Measurements from ENCODE around the gene SLC38A9. TPM values are rescaled to one million over a fixed set of nuclear protein-coding genes. Genes with fewer than 3 reads are reported as not detected.

SLC38A9 gene
- total and polyA plus RNA-seq, 2 of the 8 experiments (the other 6 are each of a cell fraction or from before 2014, with no cell fraction given) = 29.2 to 43.7 TPM

GRCh38 chr5:55720188-55720703 is 8.1 kb upstream of the SLC38A9 start:
- no peaks in the 10 kb centered on the region for H3K27me3 ChIP-seq (replicated peaks in 1 of 4; ENCODE audit: control insufficient read depth in 3 of 4, extremely low read depth in 1 of 4, insufficient read depth in 3 of 4, low read length in 3 of 4)
- H3K79me2 ChIP-seq (ENCODE audit: control insufficient read depth in 1 of 2, insufficient read depth in 2 of 2, low read length in 2 of 2) = no peaks in the 10 kb centered on the region
- no peaks in the 10 kb centered on the region for H4K20me1 ChIP-seq (replicated peaks in 1 of 2; ENCODE audit: control insufficient read depth in 1 of 2, insufficient read depth in 2 of 2, low read length in 2 of 2)
- no peak overlapping the region for H3K14ac ChIP-seq (ENCODE audit: insufficient read length)
- H3K4ac ChIP-seq (replicated peaks; ENCODE audit: insufficient read length, low read depth, low read length) = no peak overlapping the region
- H2BK20ac ChIP-seq (ENCODE audit: low read length) = no peak overlapping the region
- H3K4me3 ChIP-seq (ENCODE audit: extremely low read depth in 1 of 4, insufficient read depth in 2 of 4, low read depth in 3 of 4, low read length in 4 of 4) = no peak overlapping the region
- no peaks in the 10 kb centered on the region for H3K23me2 ChIP-seq (ENCODE audit: low read depth, low read length)
- CTCF ChIA-PET (ENCODE audit: partially characterized antibody) = interaction anchor here (0.7 to 1.4 kb wide), 2 partner anchors 16 to 149 kb away, joined by 3 read pairs; no protein-coding TSS in a partner anchor
- H3K79me1 ChIP-seq (ENCODE audit: low read depth, low read length) = no peaks in the 10 kb centered on the region
- no peak overlapping the region for H4K91ac ChIP-seq (replicated peaks; ENCODE audit: insufficient read length, low read length)
- H3K23ac ChIP-seq (ENCODE audit: insufficient read length) = no peak overlapping the region
- H3K9me3 ChIP-seq (ENCODE audit: insufficient read depth in 2 of 2, low read depth in 1 of 2, low read length in 1 of 2) = 0 out of 4 replicates have a peak, but pooled peaks cover 0 to 6% of the 10 kb centered on the region in 2 experiments
- H3K27ac ChIP-seq (ENCODE audit: low read depth, low read length) = no peak overlapping the region
- H3K9ac ChIP-seq (replicated peaks in 1 of 4; ENCODE audit: extremely low read depth in 1 of 4, low read depth in 3 of 4, low read length in 3 of 4) = no peak overlapping the region
- no peak for DNase-seq (ENCODE audit: low read depth in 1 of 2, low spot score in 2 of 2)
- no peak overlapping the region for H2AFZ ChIP-seq (ENCODE audit: low read length)
- no peak overlapping the region for H2BK12ac ChIP-seq (ENCODE audit: low read depth, low read length)
- no peak overlapping the region for H2BK5ac ChIP-seq (ENCODE audit: low read depth, low read length)
- no peak for FAIRE-seq
- H3K56ac ChIP-seq (replicated peaks; ENCODE audit: insufficient read length, low read depth, low read length) = no peak overlapping the region
- no peak overlapping the region for H2BK120ac ChIP-seq (replicated peaks; ENCODE audit: low read depth, low read length)
- H2AK5ac ChIP-seq (ENCODE audit: low read depth, low read length) = no peak overlapping the region
- no peaks in the 10 kb centered on the region for H3K36me3 ChIP-seq (ENCODE audit: control insufficient read depth in 2 of 4, insufficient read depth in 4 of 4, low read length in 3 of 4)
- no peak overlapping the region for H4K8ac ChIP-seq (ENCODE audit: extremely low read depth, insufficient read depth, low read length)
- no peak overlapping the region for H3K4me2 ChIP-seq (ENCODE audit: insufficient read depth in 1 of 2, low read depth in 2 of 2, low read length in 2 of 2)
- no peak overlapping the region for H4K5ac ChIP-seq (ENCODE audit: insufficient read length, low read depth, low read length)
- POLR2A ChIA-PET (ENCODE audit: partially characterized antibody) = no interaction called here
- no peak overlapping the region for H2BK15ac ChIP-seq (ENCODE audit: low read length)
- no peak overlapping the region for H3K18ac ChIP-seq (ENCODE audit: extremely low read depth, low read length)
- 94% methylated on average over 3 of the region's 3 CpGs; no CpG with 5 or more reads in 1 of the 2 experiments for WGBS, 2 experiments (ENCODE audit: extremely low coverage in 1 of 2, insufficient coverage in 1 of 2, insufficient read length in 1 of 2, insufficient replicate concordance in 2 of 2, low coverage in 1 of 2, low lambda C conversion rate in 2 of 2, missing lambda C conversion rate in 1 of 2)
- H3K4me1 ChIP-seq (replicated peaks in 1 of 4; ENCODE audit: control insufficient read depth in 3 of 4, insufficient read depth in 4 of 4, low read length in 3 of 4) = no peaks in the 10 kb centered on the region
- TF ChIP-seq RFX5 (IDR thresholded peaks at IDR 0.05; ENCODE audit: borderline replicate concordance, low read depth, low read length) (no peak), SP2 (IDR thresholded peaks at IDR 0.05; ENCODE audit: low read length) (no peak), CEBPB (IDR thresholded peaks at IDR 0.05; ENCODE audit: low read depth, low read length) (no peak), TBP (IDR thresholded peaks at IDR 0.05; ENCODE audit: low read depth, low read length) (no peak), SIX5 (IDR thresholded peaks at IDR 0.05; ENCODE audit: low read depth, low read length) (no peak), KDM4A (IDR thresholded peaks at IDR 0.05; ENCODE audit: low read depth, low read length, severe bottlenecking) (no peak), NANOG (IDR thresholded peaks at IDR 0.05; ENCODE audit: insufficient read depth, low read depth, low read length, poor library complexity, severe bottlenecking) (no peak), JUND (IDR thresholded peaks at IDR 0.05; ENCODE audit: low read length) (no peak), TAF1 (IDR thresholded peaks at IDR 0.05; ENCODE audit: low read depth, low read length) (no peak)

Measured in H1 (cell line).